Central memory CD4-positive, alpha-beta T cell (primary cell): ENCODE measurements around the gene PKLR.
A peak's percentile ranks its signal among the peaks of the same experiment; 100 is the strongest.
"Not testable (repeated sequence)": the region's sequence is repeated elsewhere in the genome, so short reads cannot be mapped to it uniquely, and the experiment has no call there.

ENCODE experiments used
- DNase-seq: peaks from one replicate; pipeline ENCODE4 v3.0.0; 2022

PKLR gene

GRCh38 chr1:155316922-155317321, 15.7 kb upstream of the PKLR start:
- no peak for DNase-seq

- no peak for DNase-seq
Measured at GRCh38 chr1:155313261-155313660, 12.0 kb upstream of the PKLR start.

GRCh38 chr1:155309423-155310021, 8.3 kb upstream of the PKLR start:
- no peak for DNase-seq

- DNase-seq = peak; percentile 98
Measured at GRCh38 chr1:155308493-155309422, 7.5 kb upstream of the PKLR start, which contains the start of gene FDPS. TSS of gene FDPS (plus strand) at chr1:155308866. CDS start at chr1:155309790, 924 bp downstream.

GRCh38 chr1:155307247-155307740, 6.1 kb upstream of the PKLR start:
- no peak for DNase-seq

GRCh38 chr1:155305881-155306391, 4.7 kb upstream of the PKLR start:
- DNase-seq = no peak

GRCh38 chr1:155304558-155305063, 3.4 kb upstream of the PKLR start:
- no peak for DNase-seq

GRCh38 chr1:155300553-155301329, 497 bp downstream of the PKLR start:
- no peak for DNase-seq

- no peak for DNase-seq
Measured at GRCh38 chr1:155300024-155300423, 1.2 kb downstream of the PKLR start.

GRCh38 chr1:155297384-155297783, 3.9 kb downstream of the PKLR start:
- DNase-seq = no peak

GRCh38 chr1:155296661-155297060, 4.6 kb downstream of the PKLR start:
- no peak for DNase-seq

GRCh38 chr1:155295942-155296267, 5.3 kb downstream of the PKLR start:
- no peak for DNase-seq

- DNase-seq = no peak
Measured at GRCh38 chr1:155295183-155295941, 5.9 kb downstream of the PKLR start.

GRCh38 chr1:155294520-155295182, 6.6 kb downstream of the PKLR start:
- DNase-seq = no peak

GRCh38 chr1:155293086-155293749, 8.0 kb downstream of the PKLR start:
- DNase-seq = no peak

GRCh38 chr1:155291006-155291405, 10.2 kb downstream of the PKLR start:
- DNase-seq = not testable (repeated sequence)

GRCh38 chr1:155287987-155288543, 13.2 kb downstream of the PKLR start:
- DNase-seq = no peak

GRCh38 chr1:155286544-155286943, 14.7 kb downstream of the PKLR start:
- DNase-seq = no peak

- DNase-seq = no peak
Measured at GRCh38 chr1:155285631-155286044, 15.6 kb downstream of the PKLR start.

GRCh38 chr1:155285063-155285462, 16.2 kb downstream of the PKLR start:
- DNase-seq = no peak

- DNase-seq = no peak
Measured at GRCh38 chr1:155284476-155284875, 16.8 kb downstream of the PKLR start.
